GM21529 (cell line): ENCODE data around the gene BRI3BP.

Source experiments
- ATAC-seq: cut with Tn5 transposase; IDR thresholded peaks from one replicate; pipeline ENCODE4 v1.9.1; 2021; ENCODE audit not compliant: unreplicated experiment

Gene BRI3BP, protein sequence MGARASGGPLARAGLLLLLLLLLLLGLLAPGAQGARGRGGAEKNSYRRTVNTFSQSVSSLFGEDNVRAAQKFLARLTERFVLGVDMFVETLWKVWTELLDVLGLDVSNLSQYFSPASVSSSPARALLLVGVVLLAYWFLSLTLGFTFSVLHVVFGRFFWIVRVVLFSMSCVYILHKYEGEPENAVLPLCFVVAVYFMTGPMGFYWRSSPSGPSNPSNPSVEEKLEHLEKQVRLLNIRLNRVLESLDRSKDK

DNA sequence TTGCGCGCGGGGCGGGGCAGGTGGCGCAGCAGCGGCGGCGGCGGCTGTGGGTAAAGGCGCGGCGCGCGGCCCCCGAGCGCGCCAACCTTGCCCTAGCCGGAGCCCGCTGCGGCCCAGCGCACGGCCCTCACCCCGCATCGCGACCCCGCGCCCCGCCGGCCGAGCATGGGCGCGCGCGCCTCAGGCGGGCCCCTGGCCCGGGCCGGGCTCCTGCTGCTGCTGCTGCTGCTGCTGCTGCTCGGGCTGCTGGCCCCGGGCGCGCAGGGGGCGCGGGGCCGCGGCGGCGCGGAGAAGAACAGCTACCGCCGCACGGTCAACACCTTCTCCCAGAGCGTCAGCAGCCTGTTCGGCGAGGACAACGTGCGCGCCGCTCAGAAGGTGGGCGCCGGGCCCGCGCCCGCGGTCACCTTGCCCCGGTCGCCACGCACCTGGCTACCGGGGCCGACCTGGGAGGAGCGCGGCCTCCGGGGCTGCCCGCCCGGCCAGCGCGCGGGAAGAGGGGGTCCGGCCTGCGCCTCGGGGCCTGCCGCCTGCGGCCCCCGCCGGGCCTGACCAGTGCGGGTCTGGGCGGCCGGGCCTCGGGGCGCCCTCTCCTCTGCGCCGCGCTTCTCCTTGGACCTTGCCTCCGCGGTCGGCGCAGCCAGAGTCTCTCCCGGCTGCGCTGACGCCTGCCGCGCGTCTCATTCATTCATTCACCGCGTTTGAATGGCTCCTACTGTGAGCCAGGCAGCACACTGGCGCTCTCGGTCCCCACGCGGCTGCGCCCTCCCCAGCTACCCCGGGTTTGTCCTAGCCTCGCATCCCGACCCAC lies at the start of gene BRI3BP:
TSS of gene BRI3BP (plus strand) at position 20 of the 811 bp plus-strand sequence. CDS start at position 166, 146 bp downstream.
- ATAC-seq = peak; percentile 44

DNA sequence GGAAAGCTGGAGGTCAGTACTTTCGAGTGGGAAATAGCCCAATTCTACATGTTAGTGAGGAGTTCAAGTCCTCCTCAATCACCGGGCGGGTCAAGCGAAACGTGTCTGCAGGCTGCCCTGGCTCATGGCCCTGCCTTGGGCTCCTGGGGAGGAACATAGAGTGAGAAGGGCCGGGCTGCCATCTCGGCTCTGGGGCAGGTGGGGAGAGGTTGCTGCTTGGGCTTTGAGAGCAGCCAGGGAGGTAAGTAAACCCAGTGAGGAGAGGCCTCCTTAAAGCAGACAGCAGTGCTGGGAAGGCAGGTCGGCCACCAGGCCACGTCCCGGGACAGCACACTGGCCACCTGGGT lies 47.0 kb upstream of the BRI3BP start:
- ATAC-seq = no peak

DNA sequence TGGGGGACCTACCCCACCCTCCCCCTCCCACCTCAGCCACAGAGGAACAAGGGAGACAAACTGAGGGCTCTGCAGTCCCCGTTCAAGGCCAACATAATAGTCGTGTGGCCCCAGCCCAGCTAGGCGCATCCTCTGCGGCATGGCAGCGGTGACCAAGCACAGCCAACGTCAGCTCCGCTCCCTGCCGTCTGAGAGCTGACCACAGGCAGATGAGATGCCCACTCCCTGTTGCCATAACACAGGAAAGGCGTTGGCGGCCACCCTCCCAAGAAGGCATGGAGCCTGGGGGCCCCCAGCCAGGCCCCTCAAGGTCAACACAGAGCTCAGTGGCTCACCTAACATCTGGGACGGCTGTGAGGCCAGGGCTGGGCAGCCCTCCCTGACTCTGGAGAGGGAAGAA lies 46.4 kb upstream of the BRI3BP start:
- ATAC-seq = no peak

DNA sequence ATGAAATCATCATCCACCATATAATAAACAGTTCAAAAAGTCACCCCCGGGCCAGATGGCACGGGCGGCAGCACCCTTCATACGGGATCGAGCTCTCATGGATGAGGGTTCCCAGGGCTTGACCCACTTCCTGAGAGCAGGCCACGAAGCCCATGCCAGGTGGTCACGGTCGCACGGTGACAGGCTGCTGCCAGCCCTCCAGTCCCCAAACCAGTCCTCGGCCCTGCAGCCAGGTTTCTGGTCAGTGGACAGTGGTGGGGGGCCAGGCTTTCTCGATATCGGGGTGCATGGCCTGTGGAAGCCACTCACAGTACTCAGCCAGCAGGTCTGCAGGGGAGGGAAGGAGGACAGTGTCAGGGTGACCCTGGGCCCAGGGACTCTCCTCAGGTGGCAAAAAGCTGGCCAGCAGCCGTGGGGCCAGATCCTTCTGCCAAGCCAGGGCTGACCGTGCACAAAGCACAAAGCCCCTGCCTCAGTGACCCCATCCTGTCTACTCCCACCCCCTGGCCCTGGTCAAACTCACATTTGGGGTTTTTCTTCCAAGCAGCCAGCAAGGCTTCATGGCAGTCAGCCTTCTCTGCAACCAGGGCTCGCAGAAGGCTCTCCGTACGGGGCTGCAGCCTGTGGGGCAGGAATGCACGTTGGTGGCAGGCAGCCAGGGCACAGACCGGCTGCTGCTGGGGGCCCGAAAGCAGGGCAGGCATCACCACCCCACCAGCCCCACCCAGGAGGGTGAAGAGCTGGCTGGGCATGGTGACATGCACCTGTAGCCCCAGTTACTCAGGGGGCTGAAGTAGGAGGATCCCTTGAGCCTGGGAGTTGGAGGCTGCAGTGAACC lies 45.7 kb upstream of the BRI3BP start:
- no peak for ATAC-seq

DNA sequence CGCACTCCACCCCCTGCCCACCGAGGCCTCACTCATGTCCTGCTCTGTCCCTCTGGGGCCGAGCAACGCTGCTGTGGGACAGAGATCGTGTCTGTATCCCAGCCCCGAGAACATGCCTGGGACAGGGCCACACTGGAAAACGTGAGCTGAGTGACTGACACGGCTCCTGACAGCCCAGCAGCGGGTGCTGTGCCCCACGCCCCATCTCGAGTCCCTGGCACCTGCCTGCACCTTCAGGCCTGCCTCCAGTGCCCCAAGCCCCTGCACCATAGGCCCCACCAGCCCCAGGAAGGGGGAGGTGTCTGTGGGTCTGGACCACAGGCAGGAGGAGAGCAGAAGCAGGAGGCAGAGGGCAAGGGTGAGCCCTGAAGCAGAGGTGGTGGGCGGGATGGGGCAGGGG lies 44.4 kb upstream of the BRI3BP start:
- ATAC-seq = no peak

DNA sequence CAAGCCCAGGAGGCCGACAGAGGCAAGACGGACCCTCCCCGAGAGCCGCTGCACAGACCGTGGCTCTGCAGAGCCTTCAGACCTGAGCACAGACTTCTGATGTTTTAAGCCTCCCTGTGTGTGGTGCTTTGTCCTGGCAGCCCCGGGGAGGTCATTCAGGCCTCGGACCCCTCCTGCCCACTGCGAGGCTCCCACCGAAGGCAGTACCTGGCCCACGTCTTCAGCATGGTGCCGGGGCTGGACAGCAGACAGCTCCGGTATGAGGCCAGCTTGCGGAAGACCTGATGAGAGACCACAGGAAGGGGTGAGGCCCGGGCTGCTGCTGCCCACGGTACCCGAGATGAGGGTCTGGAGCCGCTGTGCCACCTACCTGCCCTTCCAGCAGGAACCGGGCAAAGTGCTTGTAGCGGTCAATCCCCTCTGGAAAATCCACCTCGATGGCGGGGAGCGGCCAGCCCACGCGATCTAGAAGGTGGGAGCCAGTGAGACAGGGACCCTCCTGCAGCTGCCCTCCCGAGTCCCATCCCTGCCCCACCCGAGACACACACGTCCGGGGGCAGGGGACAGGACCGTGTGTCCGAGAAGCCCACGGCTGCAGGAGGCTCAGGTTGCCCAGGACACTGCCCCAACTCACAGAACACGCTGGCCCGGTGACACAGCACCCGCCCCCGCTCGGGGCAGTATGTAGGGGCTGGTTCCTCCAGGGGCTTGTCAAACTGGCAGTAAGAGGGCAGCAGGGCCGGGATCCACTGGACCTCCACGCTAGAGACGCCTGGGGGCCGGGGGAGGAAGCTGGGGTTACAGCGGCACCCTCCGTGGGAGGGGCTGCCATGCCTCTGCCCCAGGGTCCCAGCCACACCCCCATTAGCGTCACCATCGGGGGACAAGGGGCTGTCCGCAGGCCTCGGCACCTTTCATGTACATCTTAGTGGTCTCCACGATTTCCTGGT lies 43.4 kb upstream of the BRI3BP start:
- no peak for ATAC-seq

DNA sequence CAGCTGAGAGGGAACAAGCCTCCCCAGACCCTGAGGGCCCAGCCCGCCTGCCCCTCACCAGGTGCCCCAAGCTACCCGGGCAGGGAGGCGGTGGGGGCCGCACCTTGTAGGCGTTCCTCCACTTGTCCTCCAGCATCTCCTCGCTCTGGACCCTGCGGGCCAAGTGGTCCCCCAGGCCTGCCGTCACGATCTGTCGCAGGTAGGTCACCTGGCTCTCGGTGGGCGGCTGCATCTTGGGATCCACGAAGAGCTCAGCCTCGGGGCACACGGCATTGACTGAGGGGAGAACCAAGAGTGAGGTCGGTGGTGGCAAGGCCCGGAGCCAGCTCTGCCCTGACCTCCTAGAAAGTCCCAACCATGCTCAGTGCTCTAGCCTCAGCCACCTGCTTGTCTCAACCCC lies 41.1 kb upstream of the BRI3BP start:
- no peak for ATAC-seq

DNA sequence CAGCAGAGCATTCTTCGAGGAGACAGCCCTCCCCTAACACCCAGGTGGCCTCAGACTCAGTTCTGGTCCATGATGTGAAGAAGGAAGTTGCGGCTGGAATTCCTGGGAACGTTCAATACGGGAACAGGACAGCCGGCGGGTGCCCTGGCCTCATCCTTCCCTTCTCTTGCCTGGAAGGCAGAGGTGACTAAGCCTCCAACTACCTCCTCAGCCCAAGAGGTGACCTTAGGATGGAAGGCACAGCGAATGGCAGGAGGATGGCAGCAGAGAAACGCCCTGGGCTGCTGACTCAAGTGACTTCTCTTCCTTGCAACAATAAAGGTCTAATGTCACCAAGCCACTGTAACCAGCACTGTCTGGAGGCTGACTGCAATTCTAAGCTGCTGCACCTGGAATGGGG lies 40.6 kb upstream of the BRI3BP start:
- no peak for ATAC-seq

DNA sequence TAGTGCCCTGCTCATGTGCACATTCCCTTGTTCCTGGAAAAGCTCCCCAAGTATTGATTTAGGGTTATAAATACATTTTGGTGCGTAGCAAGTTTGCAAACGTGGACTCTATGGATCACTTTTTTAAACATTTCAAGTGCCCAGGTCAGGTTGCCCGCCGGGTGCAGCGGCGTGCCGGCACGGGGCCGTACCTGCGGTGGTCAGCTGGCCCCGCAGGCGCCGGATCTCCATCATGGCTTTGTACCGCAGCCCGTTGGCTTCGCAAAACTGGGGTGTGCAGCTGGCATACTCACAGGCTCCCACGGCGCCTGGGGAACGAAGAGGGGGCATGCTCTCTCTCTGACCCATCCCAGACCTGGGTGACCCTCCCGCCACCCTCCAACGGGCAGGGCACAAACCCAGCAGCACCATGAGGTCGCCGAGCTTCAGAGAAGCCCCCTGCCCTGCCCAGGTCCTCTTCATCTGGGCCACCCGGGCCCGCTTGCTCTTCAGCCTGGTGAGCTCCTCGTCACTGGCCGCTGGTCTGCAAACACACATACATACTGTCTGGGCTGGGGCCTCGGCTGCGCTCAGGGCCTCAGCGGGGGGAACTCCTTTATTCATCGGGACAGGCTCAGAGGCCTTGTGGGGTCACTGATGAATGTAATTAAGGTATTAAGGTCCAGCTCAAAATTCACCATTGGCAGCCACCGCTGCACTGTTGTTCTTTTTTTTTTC lies 39.6 kb upstream of the BRI3BP start:
- ATAC-seq = no peak

DNA sequence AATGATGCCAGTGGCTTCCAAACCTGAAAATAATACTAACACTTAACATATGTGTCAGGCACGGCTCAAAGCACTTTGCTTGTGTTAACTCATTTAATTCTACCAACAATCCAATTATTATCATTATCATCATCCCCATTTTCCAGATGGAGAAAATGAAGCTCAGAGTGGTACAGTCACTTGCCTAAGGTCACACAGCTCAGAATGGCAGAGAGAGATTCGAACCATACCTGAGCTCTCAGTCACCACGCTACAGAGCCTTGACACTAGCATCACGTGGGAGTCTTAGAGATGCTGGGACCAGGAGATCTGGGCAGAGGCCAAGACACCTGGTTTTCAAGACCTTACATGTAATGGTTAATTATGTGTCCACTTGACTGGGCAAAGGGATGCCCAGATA lies 38.7 kb upstream of the BRI3BP start:
- ATAC-seq = no peak

DNA sequence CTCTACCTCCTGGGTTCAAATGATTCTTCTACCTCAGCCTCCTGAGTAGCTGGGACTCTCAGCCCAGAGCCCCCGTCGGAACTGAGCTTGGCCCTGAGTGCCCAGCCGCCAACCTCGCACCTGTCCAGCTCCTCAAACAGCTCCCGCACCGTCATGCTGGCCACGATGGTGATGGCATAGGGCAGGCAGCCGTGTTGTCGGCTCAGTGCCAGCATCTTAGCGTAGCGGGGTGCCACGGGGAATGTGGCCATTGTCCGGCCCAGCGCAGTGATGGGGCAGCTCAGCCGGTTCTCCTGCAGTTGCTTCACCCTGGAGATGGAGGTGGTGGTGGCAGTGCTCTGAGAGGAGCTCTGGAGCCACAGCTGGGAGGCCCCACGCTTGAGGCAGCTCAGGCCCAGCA lies 36.9 kb upstream of the BRI3BP start:
- no peak for ATAC-seq

DNA sequence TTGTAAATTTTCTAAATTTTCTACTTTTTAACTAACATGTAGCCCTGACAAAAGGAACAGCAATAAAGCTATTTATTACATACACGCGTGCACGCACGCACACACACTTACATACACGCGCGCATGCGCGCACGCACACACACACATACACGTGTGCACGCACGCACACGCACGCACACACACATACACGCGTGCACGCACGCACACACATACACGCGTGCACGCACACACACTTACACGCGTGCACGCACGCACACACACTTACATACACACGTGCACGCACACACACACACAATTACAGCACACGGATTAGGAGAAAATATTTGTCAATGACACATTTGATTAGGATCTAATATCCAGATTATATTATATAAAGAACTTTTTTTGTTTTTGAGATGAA lies 32.4 kb upstream of the BRI3BP start:
- ATAC-seq = no peak

DNA sequence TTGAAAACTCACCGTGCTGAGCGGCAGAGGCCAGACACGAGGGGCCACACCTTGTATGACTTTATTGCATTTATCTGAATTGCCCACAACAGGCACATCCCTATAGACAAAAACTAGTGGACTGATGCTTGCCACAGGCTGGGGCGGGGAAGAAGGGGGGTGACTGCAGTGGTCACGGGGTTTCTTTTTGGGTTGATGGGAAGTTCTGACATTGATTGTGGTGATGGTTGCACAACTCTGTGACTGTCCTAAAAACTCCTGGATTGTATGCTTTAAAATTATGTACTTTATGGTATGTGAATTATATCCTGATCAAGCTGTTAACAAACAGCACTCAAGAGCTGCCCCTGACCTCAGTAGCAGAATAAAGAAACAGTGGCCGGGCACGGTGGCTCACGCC lies 30.2 kb upstream of the BRI3BP start:
- no peak for ATAC-seq

DNA sequence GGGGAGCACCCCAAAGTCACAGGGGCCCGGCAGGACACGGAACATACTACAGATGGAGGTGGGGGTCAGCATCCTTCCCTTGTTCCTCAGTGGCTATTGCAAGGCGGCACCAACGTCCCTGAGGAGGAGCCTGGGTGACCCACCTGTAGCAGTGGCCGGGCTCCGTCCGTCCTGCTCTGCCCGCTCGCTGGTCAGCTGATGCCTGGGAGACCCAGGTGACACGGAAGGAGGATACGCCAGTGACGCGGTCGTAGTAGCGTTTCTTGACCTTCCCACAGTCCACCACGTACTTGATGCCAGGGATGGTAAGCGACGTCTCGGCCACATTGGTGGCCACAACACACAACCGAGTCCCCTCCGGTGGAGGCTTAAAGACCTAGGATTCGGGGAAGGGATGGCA lies 29.2 kb upstream of the BRI3BP start:
- no peak for ATAC-seq

DNA sequence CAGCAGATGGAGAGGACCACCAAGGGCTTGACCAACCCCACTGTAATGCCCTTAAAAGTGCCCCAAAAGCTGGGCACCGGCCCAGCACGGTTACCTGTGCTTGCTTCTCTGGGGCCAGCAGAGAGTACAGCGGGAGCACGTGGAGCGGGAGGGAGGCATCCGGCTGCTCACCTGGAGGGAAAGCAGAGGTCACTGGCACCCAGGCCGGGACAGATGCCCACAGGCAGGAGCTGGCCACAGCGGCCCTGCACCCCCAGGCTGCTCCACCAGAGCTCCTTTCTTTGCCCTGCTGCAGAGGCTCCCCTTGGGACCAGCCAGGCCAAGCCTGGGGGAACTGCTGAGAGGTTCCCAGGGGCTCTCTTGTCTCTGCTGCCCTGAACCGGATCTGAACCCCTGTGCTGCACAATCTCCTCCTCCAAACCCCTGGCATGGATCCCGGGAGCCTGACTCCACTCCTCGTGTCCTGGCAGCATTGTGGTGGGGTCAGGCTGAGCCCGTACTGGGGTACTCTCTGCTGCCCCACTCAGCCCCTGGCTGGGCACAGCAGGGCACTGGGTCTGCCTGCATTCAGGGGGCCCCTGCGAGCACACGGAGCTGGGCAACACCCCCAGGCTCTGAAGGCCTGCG lies 28.5 kb upstream of the BRI3BP start:
- ATAC-seq = no peak

DNA sequence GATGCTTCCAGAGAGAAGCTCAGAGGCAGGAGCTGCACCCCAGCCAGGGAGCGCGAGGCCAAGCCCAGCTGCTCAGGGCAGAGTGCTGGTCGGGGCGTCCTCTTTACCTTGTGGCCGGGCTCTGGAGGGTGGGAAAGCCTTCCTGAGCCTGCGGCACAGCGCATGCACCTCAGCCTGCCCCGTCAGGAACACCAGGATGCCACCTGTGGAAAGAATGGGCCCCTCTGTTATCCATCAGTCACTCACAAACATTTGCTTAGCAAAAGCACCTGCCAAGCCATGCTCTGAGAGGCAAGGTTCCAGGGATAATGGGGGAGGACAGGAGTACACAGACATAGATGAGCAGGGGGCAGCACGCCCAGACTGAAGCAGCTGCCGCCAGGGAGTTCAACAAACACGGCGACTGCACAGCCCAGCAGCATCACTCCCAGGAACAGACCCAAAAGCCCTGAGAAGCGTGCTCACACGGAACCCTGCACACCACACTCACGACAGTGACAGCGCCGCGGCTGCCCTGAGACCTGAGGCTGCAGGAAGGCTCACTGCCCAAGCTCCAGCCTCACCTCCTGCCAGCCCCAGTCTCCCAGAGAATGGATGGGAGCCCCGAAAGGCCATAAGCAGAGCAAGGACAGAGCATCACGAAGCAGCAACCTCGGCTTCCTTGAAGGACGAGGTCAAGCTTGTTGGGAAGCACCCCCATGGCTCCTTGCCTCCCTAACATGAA lies 26.3 kb upstream of the BRI3BP start:
- ATAC-seq = no peak

DNA sequence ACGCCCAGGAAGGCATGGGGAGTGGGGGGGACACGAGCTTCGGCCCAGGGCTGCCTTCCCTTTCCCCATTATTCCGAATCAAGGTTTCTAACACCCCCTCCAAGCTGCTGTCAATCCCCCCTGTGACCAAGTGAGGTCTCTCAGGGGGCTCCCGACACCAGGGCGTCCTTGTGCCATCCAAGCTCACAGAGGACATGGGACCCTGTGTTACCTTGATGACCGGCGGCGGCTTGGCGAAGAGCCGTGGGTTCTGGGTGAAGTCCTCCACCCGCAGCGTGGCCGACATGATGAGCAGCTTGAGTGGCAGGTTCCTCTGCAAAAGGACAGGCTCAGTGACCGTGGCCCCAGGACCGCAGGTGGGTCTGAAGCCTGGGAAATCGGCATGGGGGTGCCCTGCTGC lies 24.8 kb upstream of the BRI3BP start:
- no peak for ATAC-seq

DNA sequence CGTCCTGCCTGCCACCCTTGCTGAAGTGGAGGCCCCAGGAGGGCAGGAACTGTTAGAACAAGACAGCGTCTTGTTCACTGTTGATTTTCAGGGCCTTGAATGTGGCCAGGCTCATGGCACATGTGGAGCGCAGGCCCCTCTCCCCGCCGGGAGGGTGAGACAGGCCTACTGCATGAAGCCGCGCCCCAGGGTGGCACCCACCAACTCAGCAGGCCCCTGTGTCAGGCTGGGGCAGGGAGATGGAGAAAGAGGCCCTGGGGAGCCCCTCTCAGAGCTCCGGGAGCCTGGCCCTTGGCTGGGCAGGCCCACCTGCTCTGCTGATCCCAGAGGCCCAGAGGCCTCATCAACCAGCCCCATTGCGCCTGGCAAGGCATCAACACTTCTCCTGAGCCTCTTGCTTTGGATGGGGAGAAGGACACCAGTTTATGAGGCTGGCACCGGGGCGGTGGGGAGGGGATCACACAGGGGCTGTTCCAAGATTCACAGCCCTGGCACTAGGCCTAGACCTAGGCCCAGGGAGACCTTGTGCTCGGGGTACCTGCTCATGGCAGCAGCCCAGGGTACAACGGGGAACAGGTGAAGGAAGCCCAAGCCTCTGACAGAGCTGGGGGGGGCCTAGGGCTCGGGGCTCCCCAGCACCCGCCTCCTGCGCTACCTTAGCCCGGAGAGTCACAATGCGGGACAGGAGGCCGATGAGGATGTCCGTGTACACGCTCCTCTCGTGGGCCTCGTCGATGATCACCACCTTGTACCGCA lies 22.6 kb upstream of the BRI3BP start:
- ATAC-seq = no peak
